Measurements from ENCODE around the gene PEMT.

Gene PEMT

GRCh38 chr17:17512866-17513265 lies 78.6 kb downstream of the PEMT start:
- no peak for DNase-seq

GRCh38 chr17:17511881-17512858 lies 79.3 kb downstream of the PEMT start:
- DNase-seq = no peak

GRCh38 chr17:17511293-17511741 lies 80.2 kb downstream of the PEMT start:
- DNase-seq = no peak

- DNase-seq = no peak
Measured at GRCh38 chr17:17510456-17511292, 80.8 kb downstream of the PEMT start.

- no peak for DNase-seq
Measured at GRCh38 chr17:17509601-17510425, 81.7 kb downstream of the PEMT start.

GRCh38 chr17:17508646-17509591 lies 82.6 kb downstream of the PEMT start:
- DNase-seq = no peak

- no peak for DNase-seq
Measured at GRCh38 chr17:17508019-17508535, 83.4 kb downstream of the PEMT start.

- no peak for DNase-seq
Measured at GRCh38 chr17:17507465-17508011, 84.0 kb downstream of the PEMT start.

- no peak for DNase-seq
Measured at GRCh38 chr17:17506893-17507464, 84.5 kb downstream of the PEMT start.

- DNase-seq = no peak
Measured at GRCh38 chr17:17506181-17506741, 85.2 kb downstream of the PEMT start.

- DNase-seq = no peak
Measured at GRCh38 chr17:17505610-17506171, 85.8 kb downstream of the PEMT start.

GRCh38 chr17:17505151-17505550 lies 86.4 kb downstream of the PEMT start:
- DNase-seq = no peak

GRCh38 chr17:17504341-17505140 lies 87.0 kb downstream of the PEMT start:
- no peak for DNase-seq

- no peak for DNase-seq
Measured at GRCh38 chr17:17503566-17504130, 87.9 kb downstream of the PEMT start.

- no peak for DNase-seq
Measured at GRCh38 chr17:17502741-17503565, 88.6 kb downstream of the PEMT start.

GRCh38 chr17:17500999-17501605 lies 90.4 kb downstream of the PEMT start:
- DNase-seq = no peak

All from NCI-H526 (cell line).